ENCODE measurements around the gene COL5A1.

- TF ChIP-seq CTCF (conservative IDR thresholded peaks at IDR 0.05; ENCODE audit: low read depth, low read length): no peak
- TF ChIP-seq EZH2 (IDR thresholded peaks at IDR 0.05; ENCODE audit: low read length, unreplicated experiment): no peak
These were observed 15.6 kb upstream of the COL5A1 start for GRCh38 chr9:134626069-134626423.
